GM21526 (cell line): ENCODE measurements around the gene YPEL1.

Experiments
- ATAC-seq: cut with Tn5 transposase; IDR thresholded peaks from one replicate; pipeline ENCODE4 v1.9.1; 2021; ENCODE audit warnings: moderate library complexity; ENCODE audit not compliant: unreplicated experiment, low FRiP score

The YPEL1 gene

GRCh38 chr22:21663738-21664137, 71.9 kb downstream of the YPEL1 start:
- ATAC-seq, result no peak

GRCh38 chr22:21661991-21662390, 73.6 kb downstream of the YPEL1 start:
- no peak for ATAC-seq

GRCh38 chr22:21660904-21661303, 74.7 kb downstream of the YPEL1 start:
- ATAC-seq, result no peak

GRCh38 chr22:21659864-21660525, 75.6 kb downstream of the YPEL1 start:
- ATAC-seq, result no peak

- ATAC-seq, result peak; percentile 68
Observed at GRCh38 chr22:21657360-21658032, 78.1 kb downstream of the YPEL1 start.

GRCh38 chr22:21657020-21657359, 78.6 kb downstream of the YPEL1 start:
- no peak for ATAC-seq

- no peak for ATAC-seq
Observed at GRCh38 chr22:21652547-21653545, 82.7 kb downstream of the YPEL1 start.

GRCh38 chr22:21652010-21652546, 83.5 kb downstream of the YPEL1 start:
- peak; percentile 74 for ATAC-seq

GRCh38 chr22:21651521-21652009, 84.0 kb downstream of the YPEL1 start:
- no peak for ATAC-seq

- ATAC-seq, result no peak
Observed at GRCh38 chr22:21650823-21651520, 84.6 kb downstream of the YPEL1 start.

GRCh38 chr22:21650280-21650679, 85.3 kb downstream of the YPEL1 start:
- ATAC-seq, result no peak
